CD14-positive monocyte (primary cell): ENCODE measurements around the gene GNPNAT1. TPM values are rescaled to one million over a fixed set of nuclear protein-coding genes. Genes with fewer than 3 reads are reported as not detected.

Experiments
- DNase-seq, 3 donors: peaks; one replicate each; pipeline ENCODE4 v3.0.0-alpha.2; 2011 to 2022
- H2AFZ ChIP-seq: 2 replicates; pipeline ENCODE4 v1.6.0; 2012; ENCODE audit warnings: mild to moderate bottlenecking, low read depth, low read length, inconsistent platforms; ENCODE audit not compliant: insufficient read depth, poor library complexity, severe bottlenecking
- H3K27ac ChIP-seq, 2 donors: 1 replicate in 1 of 2; 2 replicates in 1 of 2; pipeline ENCODE4 v1.5.1; 2012 to 2013; ENCODE audit warnings: low read length in 2 of 2, control low read depth in 1 of 2, inconsistent platforms in 1 of 2, low read depth in 1 of 2, mild to moderate bottlenecking in 1 of 2
- H3K27me3 ChIP-seq, 2 donors: one replicate each; pipeline versions ENCODE4 v1.6.0 to v1.6.1; 2011 to 2013; ENCODE audit warnings: low read length in 2 of 2; ENCODE audit not compliant: control insufficient read depth in 2 of 2, insufficient read depth in 2 of 2
- H3K36me3 ChIP-seq, 2 donors: replicated peaks in 1 of 2; 1 replicate in 1 of 2; 2 replicates in 1 of 2; pipeline versions ENCODE4 v1.5.1 to v1.6.1; 2012 to 2013; ENCODE audit warnings: low read length in 2 of 2, control low read depth in 1 of 2, inconsistent platforms in 1 of 2, mild to moderate bottlenecking in 1 of 2; ENCODE audit not compliant: insufficient read depth in 2 of 2, control insufficient read depth in 1 of 2
- H3K4me1 ChIP-seq, 2 donors: 1 replicate in 1 of 2; 2 replicates in 1 of 2; pipeline versions ENCODE4 v1.5.1 to v1.6.1; 2012 to 2013; ENCODE audit warnings: low read length in 2 of 2, control low read depth in 1 of 2, inconsistent platforms in 1 of 2, mild to moderate bottlenecking in 1 of 2, moderate library complexity in 1 of 2; ENCODE audit not compliant: insufficient read depth in 2 of 2, control insufficient read depth in 1 of 2
- H3K4me2 ChIP-seq: replicated peaks from 2 replicates; pipeline ENCODE3; 2012; ENCODE audit warnings: low read length, moderate library complexity, mild to moderate bottlenecking; ENCODE audit not compliant: poor library complexity, severe bottlenecking; ENCODE audit errors: extremely low read depth
- H3K4me3 ChIP-seq, 3 experiments: fragments of 200-600 bp in 1 of 3; sonication (generic) in 1 of 3; replicated peaks in 1 of 3; 1 replicate in 2 of 3; 2 replicates in 1 of 3; pipeline ENCODE4 v1.5.1; 2011 to 2013; ENCODE audit warnings: low read length in 3 of 3, mild to moderate bottlenecking in 3 of 3, control low read depth in 2 of 3, low read depth in 2 of 3, inconsistent platforms in 1 of 3, moderate library complexity in 1 of 3
- H3K79me2 ChIP-seq: 2 replicates; pipeline ENCODE4 v1.6.0; 2012; ENCODE audit warnings: mild to moderate bottlenecking, control low read depth, inconsistent platforms, low read length, moderate library complexity; ENCODE audit not compliant: insufficient read depth
- H3K9ac ChIP-seq: 2 replicates; pipeline ENCODE4 v1.6.0; 2017; ENCODE audit warnings: low read length, mild to moderate bottlenecking; ENCODE audit not compliant: insufficient read depth, poor library complexity, severe bottlenecking
- H3K9me3 ChIP-seq, 2 donors: replicated peaks in 1 of 2; 1 replicate in 1 of 2; 2 replicates in 1 of 2; pipeline versions ENCODE4 v1.5.1 to v1.6.1; 2012 to 2013; ENCODE audit warnings: low read length in 2 of 2, control low read depth in 1 of 2; ENCODE audit not compliant: control insufficient read depth in 1 of 2, insufficient read depth in 1 of 2
- H4K20me1 ChIP-seq: 2 replicates; pipeline ENCODE4 v1.6.0; 2012; ENCODE audit warnings: mild to moderate bottlenecking, low read length, control low read depth, moderate library complexity; ENCODE audit not compliant: insufficient read depth
- H3K27ac Mint-ChIP-seq, 7 donors: one replicate each; pipeline ENCODE4 v1.8.0; 2020; ENCODE audit warnings: mild to moderate bottlenecking in 7 of 7, mixed read lengths in 7 of 7, moderate library complexity in 6 of 7, inconsistent platforms in 2 of 7
- H3K27me3 Mint-ChIP-seq, 3 donors: one replicate each; pipeline ENCODE4 v1.8.0; 2021 to 2022; ENCODE audit warnings: low read depth in 3 of 3, mild to moderate bottlenecking in 3 of 3, mixed read lengths in 3 of 3, moderate library complexity in 3 of 3, inconsistent platforms in 1 of 3
- H3K36me3 Mint-ChIP-seq, 2 donors: one replicate each; pipeline ENCODE4 v1.8.0; 2020; ENCODE audit warnings: mixed read lengths in 2 of 2, inconsistent platforms in 1 of 2, mild to moderate bottlenecking in 1 of 2
- H3K4me1 Mint-ChIP-seq: one replicate; pipeline ENCODE4 v1.8.0; 2020; ENCODE audit warnings: mild to moderate bottlenecking, mixed read lengths
- H3K4me3 Mint-ChIP-seq, 2 donors: one replicate each; pipeline ENCODE4 v1.8.0; 2020; ENCODE audit warnings: mild to moderate bottlenecking in 2 of 2, mixed read lengths in 2 of 2, moderate library complexity in 1 of 2
- H3K9me3 Mint-ChIP-seq, 7 donors: one replicate each; pipeline ENCODE4 v1.8.0; 2020 to 2022; ENCODE audit warnings: mixed read lengths in 7 of 7, mild to moderate bottlenecking in 6 of 7, moderate library complexity in 6 of 7, inconsistent platforms in 2 of 7
- WGBS: methylation state at CpG from one replicate; pipeline ENCODE4 v1.1.5; 2013; ENCODE audit warnings: missing lambda C conversion rate; ENCODE audit not compliant: insufficient coverage; 5-methylcytosine and 5-hydroxymethylcytosine counted together
- intact Hi-C, 2 donors: fragments of 100-400 bp; cut with micrococcal nuclease; formaldehyde crosslinking; loops; one replicate each; pipeline versions ENCODE4 v1.15.0 to v1.15.1; 2023
- polyA plus RNA-seq, 3 donors: library from polyadenylated mRNA; depleted of rRNA in 1 of 3; unstranded in 2 of 3; stranded (reverse) in 1 of 3; fragments of 300-500 nt in 2 of 3; fragments of >200 nt in 1 of 3; fragmentation: Illumina TruSeq in 2 of 3; gene quantifications; 1 replicate in 2 of 3; 2 replicates in 1 of 3; pipeline ENCODE4 v1.2.3, GENCODE V29; 2012 to 2021
- TF ChIP-seq, protein P1 (sequence below): fragments of 200-600 bp; IDR thresholded peaks from one replicate; pipeline ENCODE4 v1.8.0; 2022; ENCODE audit warnings: antibody characterized with exemption, mild to moderate bottlenecking

Gene GNPNAT1
- polyA plus RNA-seq, 3 donors, result 1.1 to 3.1 (median 1.9) TPM

DNA sequence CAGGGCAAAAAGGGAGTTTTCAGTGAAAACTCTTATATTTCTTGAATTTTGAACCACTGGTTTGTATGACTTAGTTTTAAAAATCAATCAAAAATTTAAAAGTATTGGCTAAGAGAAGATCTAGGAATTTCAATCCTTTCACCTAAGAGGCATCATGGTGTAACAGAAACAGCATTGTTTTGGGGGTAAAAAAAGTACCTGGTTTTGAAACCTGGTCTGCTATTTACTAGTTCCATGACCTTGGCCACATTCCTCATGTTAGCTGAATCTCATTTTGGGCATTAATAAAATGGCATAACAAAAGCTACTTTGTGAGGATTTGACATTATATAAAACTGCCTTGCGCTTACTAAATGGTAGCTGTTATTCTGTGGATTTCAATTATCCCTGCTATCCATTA, 16.7 kb upstream of the GNPNAT1 start:
- Mint-ChIP-seq H3K36me3 (no peaks in the 10 kb centered on the region), H3K4me3 (no peak overlapping the region), H3K27me3 (peaks cover 0 to 1% (median 1%) of the 10 kb centered on the region in 3 donors), H3K9me3 (peaks cover 0 to 1% (median 0%) of the 10 kb centered on the region in 7 donors), H3K4me1 (no peaks in the 10 kb centered on the region), H3K27ac (no peak overlapping the region)
- H2AFZ ChIP-seq, result no peak overlapping the region
- no peak for DNase-seq
- TF ChIP-seq, protein P1, sequence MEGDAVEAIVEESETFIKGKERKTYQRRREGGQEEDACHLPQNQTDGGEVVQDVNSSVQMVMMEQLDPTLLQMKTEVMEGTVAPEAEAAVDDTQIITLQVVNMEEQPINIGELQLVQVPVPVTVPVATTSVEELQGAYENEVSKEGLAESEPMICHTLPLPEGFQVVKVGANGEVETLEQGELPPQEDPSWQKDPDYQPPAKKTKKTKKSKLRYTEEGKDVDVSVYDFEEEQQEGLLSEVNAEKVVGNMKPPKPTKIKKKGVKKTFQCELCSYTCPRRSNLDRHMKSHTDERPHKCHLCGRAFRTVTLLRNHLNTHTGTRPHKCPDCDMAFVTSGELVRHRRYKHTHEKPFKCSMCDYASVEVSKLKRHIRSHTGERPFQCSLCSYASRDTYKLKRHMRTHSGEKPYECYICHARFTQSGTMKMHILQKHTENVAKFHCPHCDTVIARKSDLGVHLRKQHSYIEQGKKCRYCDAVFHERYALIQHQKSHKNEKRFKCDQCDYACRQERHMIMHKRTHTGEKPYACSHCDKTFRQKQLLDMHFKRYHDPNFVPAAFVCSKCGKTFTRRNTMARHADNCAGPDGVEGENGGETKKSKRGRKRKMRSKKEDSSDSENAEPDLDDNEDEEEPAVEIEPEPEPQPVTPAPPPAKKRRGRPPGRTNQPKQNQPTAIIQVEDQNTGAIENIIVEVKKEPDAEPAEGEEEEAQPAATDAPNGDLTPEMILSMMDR, result no peak
- H3K4me2 ChIP-seq, result no peak overlapping the region
- H4K20me1 ChIP-seq, result no peaks in the 10 kb centered on the region
- H3K79me2 ChIP-seq, result no peaks in the 10 kb centered on the region
- intact Hi-C loops, result no loop called here
- H3K4me1 ChIP-seq, result no peaks in the 10 kb centered on the region
- no peak overlapping the region for H3K27ac ChIP-seq
- no peak overlapping the region for H3K9ac ChIP-seq
- no peaks in the 10 kb centered on the region for H3K27me3 ChIP-seq
- WGBS, result no CpG with 5 or more reads among the region's 1 CpG
- no peak overlapping the region for H3K4me3 ChIP-seq
- no peaks in the 10 kb centered on the region for H3K9me3 ChIP-seq
- no peaks in the 10 kb centered on the region for H3K36me3 ChIP-seq

DNA sequence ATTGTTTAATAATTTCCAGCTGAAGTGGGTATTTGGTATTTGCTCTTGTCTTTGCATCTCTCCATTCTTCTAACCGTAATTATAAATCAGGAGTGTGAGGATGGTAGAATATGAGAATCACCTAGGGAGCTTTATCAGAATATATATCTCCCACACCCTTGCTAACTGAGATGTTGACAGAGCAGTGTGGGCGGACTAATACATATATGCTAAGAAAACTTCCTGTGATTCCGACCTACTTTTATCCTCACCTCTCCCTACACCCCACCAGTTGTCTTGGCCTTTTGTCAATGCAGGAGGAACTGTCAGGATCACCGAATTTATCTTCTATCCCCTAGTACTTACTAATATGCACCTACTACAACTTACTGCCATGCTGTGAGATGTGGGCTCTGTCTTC, 14.7 kb upstream of the GNPNAT1 start:
- Histone ChIP-seq H3K27ac (no peak overlapping the region), H3K4me3 (no peak overlapping the region), H3K36me3 (no peaks in the 10 kb centered on the region), H4K20me1 (no peaks in the 10 kb centered on the region), H3K9me3 (no peaks in the 10 kb centered on the region), H3K4me2 (no peak overlapping the region), H2AFZ (no peak overlapping the region), H3K4me1 (no peaks in the 10 kb centered on the region), H3K79me2 (no peaks in the 10 kb centered on the region), H3K9ac (no peak overlapping the region), H3K27me3 (no peaks in the 10 kb centered on the region)
- H3K36me3 Mint-ChIP-seq, result no peaks in the 10 kb centered on the region
- peaks cover 0 to 3% (median 0%) of the 10 kb centered on the region in 3 donors for H3K27me3 Mint-ChIP-seq
- H3K9me3 Mint-ChIP-seq, result no peaks in the 10 kb centered on the region
- DNase-seq, result no peak
- no CpG with 5 or more reads among the region's 4 CpGs for WGBS
- no peak overlapping the region for H3K4me3 Mint-ChIP-seq
- H3K4me1 Mint-ChIP-seq, result no peaks in the 10 kb centered on the region
- no peak overlapping the region for H3K27ac Mint-ChIP-seq
- TF ChIP-seq, protein P1, result no peak
- intact Hi-C loops, result no loop called here
